Activated T-cell treated with anti-CD3 and anti-CD28 coated beads for 24 hours (primary cell): ENCODE results near the gene UBAP2L.
"Not testable (repeated sequence)": the region's sequence is repeated elsewhere in the genome, so short reads cannot be mapped to it uniquely, and the experiment has no call there.

Experiments
- DNase-seq: peaks from one replicate; pipeline ENCODE4 v3.0.0-alpha.2; 2020; ENCODE audit warnings: low read depth

Gene UBAP2L

DNA sequence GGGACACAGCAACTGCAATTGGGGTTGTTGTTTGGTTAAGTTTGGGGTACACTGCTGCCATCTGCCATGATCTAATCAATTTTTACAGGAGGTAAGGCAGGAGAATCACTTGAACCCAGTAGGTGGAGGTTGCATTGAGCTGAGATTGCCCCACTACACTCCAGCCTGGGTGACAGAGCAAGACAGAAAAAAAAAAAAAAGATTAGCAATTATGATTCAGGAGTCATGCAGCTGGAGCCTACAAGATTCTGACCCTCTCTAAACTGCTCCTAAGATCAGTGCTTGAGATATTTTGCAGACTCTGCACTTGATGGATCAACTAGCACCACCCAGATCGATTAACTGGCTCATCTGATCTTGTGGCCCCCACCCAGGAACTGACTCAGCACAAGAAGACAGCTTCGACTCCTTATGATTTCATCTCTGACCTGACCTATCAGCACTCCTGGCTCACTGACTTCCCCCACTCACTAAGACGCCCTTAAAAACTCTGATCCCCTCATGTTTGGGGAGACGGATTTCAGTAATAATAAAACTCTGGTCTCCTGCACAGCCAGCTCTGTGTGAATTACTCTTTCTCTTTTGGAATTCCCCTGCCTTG, 87.0 kb downstream of the UBAP2L start:
- DNase-seq = not testable (repeated sequence)

DNA sequence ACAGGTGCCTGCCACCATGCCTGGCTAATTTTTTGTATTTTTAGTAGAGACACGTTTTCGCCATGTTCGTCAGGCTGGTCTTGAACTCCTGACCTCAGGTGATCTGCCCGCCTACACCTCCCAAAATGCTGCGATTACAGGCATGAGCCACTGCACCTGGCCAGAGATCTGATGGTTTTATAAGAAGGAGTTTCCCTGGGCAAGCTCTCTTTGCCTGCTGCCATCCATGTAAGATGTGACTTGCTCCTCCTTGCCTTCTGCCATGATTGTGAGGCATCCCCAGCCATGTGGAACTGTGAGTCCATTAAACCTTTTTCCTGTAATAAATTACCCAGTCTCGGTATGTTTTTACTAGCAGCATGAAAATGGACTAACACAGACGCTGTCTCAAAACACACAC, 88.4 kb downstream of the UBAP2L start:
- DNase-seq = not testable (repeated sequence)

DNA sequence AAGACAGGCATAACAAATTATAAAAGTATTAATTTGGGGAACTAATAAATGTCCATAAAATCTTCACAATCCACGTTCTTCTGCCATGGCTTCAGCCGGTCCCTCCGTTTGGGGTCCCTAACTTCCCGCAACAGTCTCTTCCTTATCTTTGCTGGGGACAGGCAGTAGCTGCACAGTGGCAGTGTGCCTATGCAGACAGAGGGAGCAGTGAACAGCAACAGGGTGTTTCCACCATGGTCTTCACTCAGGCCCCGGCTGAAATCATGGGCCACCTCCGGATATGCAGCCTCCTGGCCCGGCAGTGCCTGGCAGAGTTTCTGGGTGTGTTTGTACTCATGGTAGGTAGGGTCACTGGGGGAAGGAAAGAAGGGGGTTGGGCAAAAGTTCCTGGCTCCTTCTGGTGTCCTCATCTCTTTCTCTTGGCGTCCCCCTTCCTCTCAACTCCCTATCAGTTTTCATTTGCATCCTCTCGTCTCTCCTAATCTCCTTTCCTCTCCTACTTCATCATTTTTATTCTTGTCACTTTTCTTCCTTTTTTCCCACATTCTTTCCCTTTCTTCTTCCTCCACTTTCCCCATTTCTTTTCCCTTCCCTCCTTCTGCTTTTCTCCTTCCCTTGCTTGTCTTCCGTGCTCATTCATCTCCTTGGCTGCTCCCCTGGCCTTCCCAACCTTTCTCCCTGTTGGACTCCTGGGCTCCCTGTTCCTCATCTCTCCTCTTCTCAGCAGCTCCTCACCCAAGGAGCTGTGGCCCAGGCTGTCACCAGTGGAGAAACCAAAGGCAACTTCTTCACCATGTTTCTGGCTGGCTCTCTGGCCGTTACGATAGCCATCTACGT, 91.7 kb downstream of the UBAP2L start:
- DNase-seq = not testable (repeated sequence)

DNA sequence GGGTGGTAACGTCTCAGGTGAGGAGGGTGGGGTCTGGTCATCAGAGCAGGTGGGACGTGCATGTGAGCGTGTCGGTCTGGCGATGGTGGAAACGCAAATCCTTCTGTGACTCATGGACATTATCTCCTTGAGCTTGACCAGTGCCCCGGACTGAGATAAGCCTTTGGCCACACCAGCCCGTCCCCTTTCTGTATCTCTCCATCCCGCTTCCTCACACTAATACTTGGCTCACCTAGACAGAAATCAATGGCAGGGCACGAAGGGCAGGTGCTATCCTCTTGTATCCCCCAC, 92.3 kb downstream of the UBAP2L start:
- no peak for DNase-seq

DNA sequence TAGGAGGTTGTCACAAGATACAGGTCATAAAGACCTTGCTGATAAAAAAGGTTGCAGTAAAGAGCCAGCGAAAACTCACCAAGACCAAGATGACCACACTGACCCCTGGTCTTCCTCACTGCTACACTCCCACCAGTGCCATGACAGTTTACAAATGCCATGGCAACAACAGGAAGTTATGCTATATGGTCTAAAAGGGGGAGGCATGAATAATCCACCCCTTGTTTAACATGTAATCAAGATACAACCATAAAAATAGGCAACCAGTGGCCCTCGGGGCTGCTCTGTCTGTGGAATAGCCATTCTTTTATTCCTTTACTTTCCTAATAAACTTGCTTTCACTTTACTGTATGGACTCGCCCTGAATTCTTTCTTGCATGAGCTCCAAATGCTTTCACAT, 93.5 kb downstream of the UBAP2L start:
- not testable (repeated sequence) for DNase-seq

DNA sequence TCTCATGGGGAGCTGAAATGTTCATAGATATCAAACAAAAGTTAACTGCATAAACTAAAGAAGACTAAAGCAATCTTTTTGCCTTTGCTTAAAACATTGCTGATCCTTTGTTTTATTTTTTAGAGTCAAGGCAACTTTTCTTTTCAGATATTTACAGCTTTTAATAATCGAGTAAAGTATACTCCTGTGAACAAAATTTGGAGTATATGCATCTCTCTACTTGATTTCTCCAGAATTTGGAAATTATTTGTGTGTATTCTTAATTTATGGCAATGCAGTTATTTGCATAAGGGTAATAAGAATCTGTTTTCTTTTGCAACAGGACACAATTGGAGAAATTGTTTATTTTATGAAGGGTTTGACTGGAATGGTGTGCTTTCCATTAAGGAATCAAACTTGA, 95.9 kb downstream of the UBAP2L start:
- DNase-seq = no peak

DNA sequence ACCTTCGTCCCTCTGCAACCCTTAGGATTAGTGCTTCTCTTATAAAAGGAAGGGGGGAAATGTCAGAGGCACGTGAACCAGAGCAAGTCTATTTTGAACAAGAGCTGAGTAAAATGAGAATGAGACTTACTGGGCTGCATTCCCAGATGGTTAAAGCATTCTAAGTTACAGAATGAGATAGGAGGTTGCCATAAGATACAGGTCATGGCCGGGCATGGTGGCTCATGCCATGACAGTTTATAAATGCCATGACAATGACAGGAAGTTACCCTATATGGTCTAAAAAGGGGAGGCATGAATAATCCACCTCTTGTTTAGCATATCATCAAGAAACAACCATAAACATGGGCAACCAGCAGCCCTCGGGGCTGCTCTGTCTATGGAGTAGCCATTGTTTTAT, 97.6 kb downstream of the UBAP2L start:
- no peak for DNase-seq
